ENCODE data around the gene NOP58. TPM values are rescaled to one million over a fixed set of nuclear protein-coding genes. Genes with fewer than 3 reads are reported as not detected.

Gene NOP58
- total RNA-seq, 6 donors from 2014 or later, result 31.2 to 73.3 (median 46.5) TPM

- H3K27ac ChIP-seq, result no peak overlapping the region
- no peak overlapping the region for H3K4me3 ChIP-seq
- H3K9me3 ChIP-seq, result no peaks in the 10 kb centered on the region
- DNase-seq (no peak), ATAC-seq (ENCODE audit: low FRiP score in 2 of 2) (no peak)
- H3K27me3 ChIP-seq, result no peaks in the 10 kb centered on the region
- WGBS, 2 donors, result 37% methylated on average over 2 of the region's 2 CpGs
- no peak for TF ChIP-seq CTCF (IDR thresholded peaks at IDR 0.05)
- no peak for TF ChIP-seq POLR2A (IDR thresholded peaks at IDR 0.05)
- TF ChIP-seq EP300 (IDR thresholded peaks at IDR 0.05), result no peak
- no peak for TF ChIP-seq POLR2AphosphoS5 (IDR thresholded peaks at IDR 0.05)
- H3K36me3 ChIP-seq, result no peaks in the 10 kb centered on the region
- peaks cover 0 to 6% (median 0%) of the 10 kb centered on the region in 4 donors for H3K4me1 ChIP-seq
Observed at GRCh38 chr2:202337151-202337550, 71.6 kb downstream of the NOP58 start.

GRCh38 chr2:202337706-202338346 is 72.3 kb downstream of the NOP58 start:
- WGBS, 2 donors, result 80 to 83% methylated on average over 7 of the region's 7 CpGs
- TF ChIP-seq EP300 (IDR thresholded peaks at IDR 0.05) (no peak), POLR2A (IDR thresholded peaks at IDR 0.05) (no peak)
- no peak for ATAC-seq (ENCODE audit: low FRiP score in 2 of 2)
- DNase-seq, result no peak
- no peaks in the 10 kb centered on the region for H3K27me3 ChIP-seq
- H3K36me3 ChIP-seq, result no peaks in the 10 kb centered on the region
- H3K27ac ChIP-seq, result no peak overlapping the region
- no peaks in the 10 kb centered on the region for H3K9me3 ChIP-seq
- no peak overlapping the region for H3K4me3 ChIP-seq
- H3K4me1 ChIP-seq, result peaks cover 0 to 6% (median 0%) of the 10 kb centered on the region in 4 donors

GRCh38 chr2:202339071-202339870 is 73.7 kb downstream of the NOP58 start:
- no peaks in the 10 kb centered on the region for H3K9me3 ChIP-seq
- 72 to 90% methylated on average over 2 to 3 of the region's 3 CpGs for WGBS, 2 donors
- peaks cover 0 to 6% (median 0%) of the 10 kb centered on the region in 4 donors for H3K4me1 ChIP-seq
- no peak for ATAC-seq (ENCODE audit: low FRiP score in 2 of 2)
- no peaks in the 10 kb centered on the region for H3K27me3 ChIP-seq
- H3K27ac ChIP-seq, result no peak overlapping the region
- no peaks in the 10 kb centered on the region for H3K36me3 ChIP-seq
- H3K4me3 ChIP-seq, result no peak overlapping the region
- no peak for DNase-seq
- no peak for TF ChIP-seq POLR2A (IDR thresholded peaks at IDR 0.05)
- TF ChIP-seq POLR2AphosphoS5 (IDR thresholded peaks at IDR 0.05), result no peak
- TF ChIP-seq EP300 (IDR thresholded peaks at IDR 0.05), result no peak
- TF ChIP-seq CTCF (IDR thresholded peaks at IDR 0.05), result no peak

- no peak overlapping the region for H3K27ac ChIP-seq
- H3K9me3 ChIP-seq, result no peaks in the 10 kb centered on the region
- H3K4me1 ChIP-seq, result no peaks in the 10 kb centered on the region
- WGBS, 2 donors, result 43 to 59% methylated on average over 1 of the region's 1 CpG
- H3K27me3 ChIP-seq, result no peaks in the 10 kb centered on the region
- no peak for ATAC-seq (ENCODE audit: low FRiP score in 2 of 2)
- no peaks in the 10 kb centered on the region for H3K36me3 ChIP-seq
- no peak overlapping the region for H3K4me3 ChIP-seq
- DNase-seq, result no peak
- no peak for TF ChIP-seq POLR2A (IDR thresholded peaks at IDR 0.05)
Observed at GRCh38 chr2:202344178-202344577, 78.6 kb downstream of the NOP58 start.

- 88% methylated on average over 7 of the region's 7 CpGs for WGBS, 2 donors
- no peak for ATAC-seq (ENCODE audit: low FRiP score in 2 of 2)
- no peaks in the 10 kb centered on the region for H3K36me3 ChIP-seq
Observed at GRCh38 chr2:202346180-202346579, 80.6 kb downstream of the NOP58 start.

More at GRCh38 chr2:202346180-202346579, 80.6 kb downstream of the NOP58 start:
- no peak overlapping the region for H3K27ac ChIP-seq
- no peaks in the 10 kb centered on the region for H3K9me3 ChIP-seq
- no peak overlapping the region for H3K4me3 ChIP-seq
- H3K4me1 ChIP-seq, result no peaks in the 10 kb centered on the region
- no peak for DNase-seq
- H3K27me3 ChIP-seq, result no peaks in the 10 kb centered on the region
- no peak for TF ChIP-seq POLR2AphosphoS5 (IDR thresholded peaks at IDR 0.05)

Small RNA genes lying within 50 kb of the gene (small RNA-seq; reads per million reads assigned to genes)
- gene AC079354.2 (0 reads per million in 4 donors), gene RF00575 (0 reads per million in 4 donors), gene RN7SL753P (0 reads per million in 4 donors), gene SNORD11 (10.3 to 17.5 (median 15.4) reads per million in 4 donors), gene SNORD11B (5.4 to 47.7 (median 20.0) reads per million in 4 donors), gene SNORD70 (61.8 to 232 (median 187) reads per million in 4 donors)

Other genes with a start within 250 kb of the NOP58 start
- gene FZD7, start 231.9 kb upstream of the NOP58 start, total RNA-seq, result 10 to 100 TPM in 4 of 6 donors, 1 to 10 TPM in 2; 2.6 to 15.3 (median 10.8) TPM
- 10 to 100 TPM in 1 of 6 donors, 1 to 10 TPM in 3, under 1 TPM in 1, not detected in 1; 0.74 to 13.3 (median 2.2) TPM for gene KIAA2012, start 192.5 kb upstream of the NOP58 start, total RNA-seq
- 100 to 1,000 TPM in 1 of 6 donors, 10 to 100 TPM in 5; 41.1 to 101 (median 59.6) TPM for gene SUMO1, start 27.2 kb upstream of the NOP58 start, total RNA-seq
- 100 to 1,000 TPM in 1 of 6 donors, 10 to 100 TPM in 5; 23.0 to 133 (median 77.2) TPM for gene BMPR2, start 110.6 kb downstream of the NOP58 start, total RNA-seq

All from upper lobe of left lung (tissue), 6 donors.